Stomach (tissue), 9 donors: ENCODE results near the gene RIT1. TPM values are rescaled to one million over a fixed set of nuclear protein-coding genes. Genes with fewer than 3 reads are reported as not detected.
A peak's percentile ranks its signal among the peaks of the same experiment; 100 is the strongest.

Source experiments
- DNase-seq, 2 donors: peaks; one replicate each; pipeline versions ENCODE4 v3.0.0 to v3.0.0-alpha.2; 2013 to 2019
- H3K27ac ChIP-seq, 5 donors: fragments of 200-600 bp in 4 of 5; sonication (generic) in 4 of 5; one replicate each; pipeline ENCODE4 v1.5.1; 2013 to 2019; ENCODE audit warnings: mild to moderate bottlenecking in 1 of 5, moderate library complexity in 1 of 5
- H3K27me3 ChIP-seq, 3 donors: fragments of 200-600 bp; sonication (generic); one replicate each; pipeline ENCODE4 v1.5.1; 2017 to 2019; ENCODE audit warnings: mixed run types in 1 of 3
- H3K36me3 ChIP-seq, 4 donors: fragments of 200-600 bp; sonication (generic); 1 replicate in 3 of 4; 2 replicates in 1 of 4; pipeline ENCODE4 v1.5.1; 2016 to 2019
- H3K4me1 ChIP-seq, 4 donors: fragments of 200-600 bp; sonication (generic); one replicate each; pipeline ENCODE4 v1.5.1; 2016 to 2019
- H3K4me3 ChIP-seq, 4 donors: fragments of 200-600 bp; sonication (generic) in 3 of 4; one replicate each; pipeline ENCODE4 v1.5.1; 2016 to 2019; ENCODE audit warnings: mild to moderate bottlenecking in 1 of 4
- H3K9me3 ChIP-seq, 4 donors: fragments of 200-600 bp; sonication (generic); one replicate each; pipeline ENCODE4 v1.5.1; 2016 to 2019
- CTCF ChIP-seq, 7 experiments: fragments of 450-650 bp in 4 of 7; fragments of 200-600 bp in 3 of 7; sonication (generic) in 3 of 7; IDR thresholded peaks; one replicate each; pipeline ENCODE4 v1.5.1; 2016 to 2019; ENCODE audit warnings: antibody characterized with exemption in 7 of 7, control low read depth in 2 of 7, mild to moderate bottlenecking in 1 of 7
- EP300 ChIP-seq: sonication (generic); formaldehyde crosslinking; IDR thresholded peaks from one replicate; pipeline ENCODE4 v1.6.1; 2017; ENCODE audit warnings: antibody characterized with exemption
- POLR2A ChIP-seq, 4 donors: fragments of 450-650 bp; IDR thresholded peaks; one replicate each; pipeline ENCODE4 v1.6.1; 2016; ENCODE audit warnings: antibody characterized with exemption in 4 of 4, control low read depth in 2 of 4, mild to moderate bottlenecking in 1 of 4, moderate library complexity in 1 of 4
- POLR2AphosphoS5 ChIP-seq, 3 donors: sonication (generic); formaldehyde crosslinking; IDR thresholded peaks; one replicate each; pipeline ENCODE4 v1.6.1; 2016; ENCODE audit warnings: antibody characterized with exemption in 3 of 3
- WGBS, 5 donors: extraction: QIAGEN DNeasy Blood & Tissue Kit in 3 of 5; methylation state at CpG; one replicate each; pipeline versions ENCODE4 v1.1.5 to v1.1.7; 2013 to 2018; 5-methylcytosine and 5-hydroxymethylcytosine counted together
- intact Hi-C: fragments of 100-400 bp; cut with DNase I; formaldehyde crosslinking; loops from one replicate; pipeline ENCODE4 v1.15.1; 2023; ENCODE audit warnings: low total_unique reads
- polyA plus RNA-seq, 3 donors: library from polyadenylated mRNA; stranded (reverse); fragments of 200-250 nt; gene quantifications; one replicate each; pipeline ENCODE4 v1.2.3, GENCODE V29; 2013
- total RNA-seq, 5 donors: library from RNA; depleted of rRNA; stranded (reverse); fragments of >200 nt; gene quantifications; one replicate each; pipeline versions ENCODE4 v1.1.0 to v1.2.3, GENCODE V29; 2014 to 2016
- donor health status: healthy with polysubstance abuse.
- donor health status: Bipolar disorder and iron deficiency.
- donor health status: healthy.

RIT1 gene
- total and polyA plus RNA-seq, 8 donors, result 13.1 to 108 (median 23.9) TPM; not detected in 1

- H3K9me3 ChIP-seq, result no peaks in the 10 kb centered on the region
- TF ChIP-seq EP300 (peak; percentile 17), POLR2AphosphoS5 (IDR thresholded peaks at IDR 0.05) (peak; percentile 81 to 97 (median 94)), CTCF (IDR thresholded peaks at IDR 0.05) (no peak), POLR2A (IDR thresholded peaks at IDR 0.05) (no peak)
- H3K36me3 ChIP-seq, result peaks cover 13 to 30% (median 28%) of the 10 kb centered on the region in 4 donors
- peak within 1 kb of the TSS; percentile 73 to 82 (median 78) for H3K4me3 ChIP-seq
- peak within 1 kb of the TSS; percentile 76 to 91 (median 88) for H3K27ac ChIP-seq
- 9 to 13% (median 11%) methylated on average over 44 to 46 of the region's 46 CpGs for WGBS, 5 donors
- peak; percentile 91 to 98 for DNase-seq
- H3K4me1 ChIP-seq, result peaks cover 14 to 51% (median 31%) of the 10 kb centered on the region in 4 donors
- intact Hi-C loops, result no loop called here
- H3K27me3 ChIP-seq, result peaks cover 0 to 13% (median 6%) of the 10 kb centered on the region in 3 donors
These were observed 53.9 kb downstream of the RIT1 start, which contains the start of gene GON4L for GRCh38 chr1:155856975-155857930. TSS of gene GON4L (minus strand) at chr1:155857214. CDS start at chr1:155853780, 3,434 bp downstream.

GRCh38 chr1:155856257-155856974, 54.7 kb downstream of the RIT1 start:
- intact Hi-C loops, result no loop called here
- WGBS, 5 donors, result 51 to 56% (median 51%) methylated on average over 20 of the region's 20 CpGs
- Histone ChIP-seq H3K36me3 (peaks cover 15 to 39% (median 36%) of the 10 kb centered on the region in 4 donors), H3K4me1 (peaks cover 14 to 56% (median 31%) of the 10 kb centered on the region in 4 donors), H3K27me3 (peaks cover 0 to 13% (median 6%) of the 10 kb centered on the region in 3 donors), H3K27ac (peak overlapping the region; percentile 74 to 91 (median 88)), H3K9me3 (no peaks in the 10 kb centered on the region), H3K4me3 (peak overlapping the region; percentile 73 to 82 (median 78))
- DNase-seq, result no peak
- no peak for TF ChIP-seq POLR2AphosphoS5 (IDR thresholded peaks at IDR 0.05)
- no peak for TF ChIP-seq EP300
- no peak for TF ChIP-seq CTCF (IDR thresholded peaks at IDR 0.05)
- no peak for TF ChIP-seq POLR2A (IDR thresholded peaks at IDR 0.05)

- TF ChIP-seq CTCF (IDR thresholded peaks at IDR 0.05) (no peak), EP300 (no peak), POLR2A (IDR thresholded peaks at IDR 0.05) (no peak), POLR2AphosphoS5 (IDR thresholded peaks at IDR 0.05) (no peak)
- Histone ChIP-seq H3K4me1 (peaks cover under 1 to 37% (median 10%) of the 10 kb centered on the region in 4 donors), H3K9me3 (no peaks in the 10 kb centered on the region), H3K27ac (no peak overlapping the region), H3K36me3 (peaks cover 35 to 93% (median 80%) of the 10 kb centered on the region in 4 donors), H3K27me3 (no peaks in the 10 kb centered on the region), H3K4me3 (no peak overlapping the region)
- intact Hi-C loops, result no loop called here
- 78 to 84% (median 82%) methylated on average over 3 of the region's 3 CpGs for WGBS, 5 donors
- no peak for DNase-seq
These were observed 60.8 kb downstream of the RIT1 start for GRCh38 chr1:155850345-155850744.
